CD4-positive, alpha-beta T cell treated with Interleukin-1 beta for 1 hour (primary cell): ENCODE results near the gene CDCA5.

Experiments used
- DNase-seq, 2 donors: peaks; one replicate each; pipeline ENCODE4 v3.0.0-alpha.2; 2020 to 2022

The CDCA5 gene

DNA sequence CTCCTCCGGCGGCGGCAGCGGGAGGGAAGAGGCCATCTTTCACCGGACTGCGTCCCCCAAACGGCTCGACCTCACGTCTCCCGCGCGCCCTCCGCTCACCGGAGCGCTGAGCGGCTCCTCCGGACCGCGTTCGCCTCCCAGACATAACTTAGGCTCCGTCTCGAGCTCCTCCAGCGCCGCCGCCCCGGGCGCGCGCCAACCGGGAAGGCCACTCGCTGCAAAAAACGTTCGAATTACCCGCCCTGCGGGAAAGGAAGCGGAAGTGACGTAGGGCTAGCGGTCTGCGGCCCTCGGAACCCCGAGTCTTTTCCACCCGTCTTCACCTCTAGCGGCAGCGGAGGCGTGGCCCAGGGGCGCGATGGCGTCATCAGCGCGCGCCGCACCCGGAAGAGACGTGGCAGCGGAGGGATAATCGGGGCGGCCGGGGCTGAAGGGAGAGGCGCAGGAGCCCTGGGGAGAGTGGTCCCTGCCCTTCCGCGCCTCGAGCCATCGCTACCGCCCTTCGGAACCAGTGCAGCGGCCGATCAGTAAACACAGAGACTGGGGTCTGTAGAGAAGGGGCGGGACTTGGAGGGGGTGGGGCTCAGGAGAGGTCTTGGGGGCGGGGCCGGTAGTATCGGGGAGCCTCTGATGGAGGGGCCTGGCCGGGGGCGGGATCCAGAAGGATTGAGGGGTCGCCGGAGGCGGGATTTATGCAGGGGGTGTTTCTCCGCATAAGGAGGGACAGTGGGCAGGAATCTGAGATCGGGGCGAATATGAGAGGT lies at the start of gene CDCA5, which contains the start of gene ZFPL1:
Gene CDCA5, minus strand, starts transcription at position 207 of the 764 bp plus-strand sequence. Its CDS starts 62 bp downstream, at position 145.
Gene ZFPL1, plus strand, starts transcription at position 389 of the 764 bp plus-strand sequence. CDS start 477 bp downstream, outside the sequence.
- DNase-seq: peak; percentile 96

DNA sequence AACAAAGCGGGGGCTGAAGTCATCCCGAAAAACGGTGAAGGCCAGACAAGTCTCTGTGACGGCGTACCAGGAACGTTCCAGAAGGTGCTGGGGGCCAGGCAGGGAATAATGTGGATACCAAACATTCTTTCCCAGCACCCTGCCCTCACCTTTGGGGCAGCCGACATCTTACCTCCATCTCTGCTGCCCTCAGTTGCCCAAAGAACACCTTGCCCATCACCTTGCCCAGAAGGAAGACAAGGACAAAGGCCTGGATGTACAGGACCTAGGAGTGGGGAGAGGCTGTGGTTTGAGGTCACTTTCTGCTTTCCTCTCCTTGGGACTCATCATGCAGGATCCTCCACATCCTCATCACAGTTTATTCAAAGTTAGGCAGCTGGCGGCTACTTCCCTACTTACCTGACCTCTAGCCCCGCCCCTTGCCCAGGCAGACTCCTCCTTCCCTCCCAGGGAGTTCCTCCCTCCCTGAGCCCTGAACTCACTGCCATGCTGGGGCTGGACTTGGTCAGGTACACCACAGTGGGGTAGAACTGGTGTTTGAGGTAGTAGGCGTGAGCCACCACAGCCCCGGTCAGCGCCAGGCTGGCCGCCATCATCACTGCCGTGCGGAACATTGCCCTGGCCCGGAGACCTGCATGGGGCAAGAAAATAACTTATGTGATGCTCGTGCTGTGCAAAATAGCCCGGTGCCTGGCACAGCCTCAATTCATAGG lies 49.3 kb upstream of the CDCA5 start:
- peak; percentile 55 to 68 for DNase-seq

GRCh38 chr11:65132238-65132987 lies 48.6 kb upstream of the CDCA5 start:
- DNase-seq: peak in 1 of 2 donors; percentile 63

- DNase-seq: no peak
These were observed 48.0 kb upstream of the CDCA5 start for GRCh38 chr11:65131895-65132237.

DNA sequence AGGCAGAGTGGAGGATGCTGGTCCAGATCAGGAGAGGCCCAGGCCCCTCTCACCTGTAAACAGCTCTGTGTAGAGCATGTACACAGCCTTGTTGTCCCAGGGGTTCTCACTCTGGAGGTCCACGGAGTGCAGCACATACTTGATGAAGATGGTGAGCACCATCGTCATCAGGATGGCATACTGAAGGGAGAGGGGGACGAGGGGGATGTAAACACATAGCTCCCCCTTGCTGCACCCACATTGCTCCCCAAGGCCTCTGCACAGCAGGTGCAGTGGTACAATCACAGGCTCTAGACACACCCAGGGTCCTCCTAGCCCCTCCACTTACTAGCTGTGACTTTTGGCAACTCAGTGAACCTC lies 47.6 kb upstream of the CDCA5 start:
- DNase-seq: no peak

DNA sequence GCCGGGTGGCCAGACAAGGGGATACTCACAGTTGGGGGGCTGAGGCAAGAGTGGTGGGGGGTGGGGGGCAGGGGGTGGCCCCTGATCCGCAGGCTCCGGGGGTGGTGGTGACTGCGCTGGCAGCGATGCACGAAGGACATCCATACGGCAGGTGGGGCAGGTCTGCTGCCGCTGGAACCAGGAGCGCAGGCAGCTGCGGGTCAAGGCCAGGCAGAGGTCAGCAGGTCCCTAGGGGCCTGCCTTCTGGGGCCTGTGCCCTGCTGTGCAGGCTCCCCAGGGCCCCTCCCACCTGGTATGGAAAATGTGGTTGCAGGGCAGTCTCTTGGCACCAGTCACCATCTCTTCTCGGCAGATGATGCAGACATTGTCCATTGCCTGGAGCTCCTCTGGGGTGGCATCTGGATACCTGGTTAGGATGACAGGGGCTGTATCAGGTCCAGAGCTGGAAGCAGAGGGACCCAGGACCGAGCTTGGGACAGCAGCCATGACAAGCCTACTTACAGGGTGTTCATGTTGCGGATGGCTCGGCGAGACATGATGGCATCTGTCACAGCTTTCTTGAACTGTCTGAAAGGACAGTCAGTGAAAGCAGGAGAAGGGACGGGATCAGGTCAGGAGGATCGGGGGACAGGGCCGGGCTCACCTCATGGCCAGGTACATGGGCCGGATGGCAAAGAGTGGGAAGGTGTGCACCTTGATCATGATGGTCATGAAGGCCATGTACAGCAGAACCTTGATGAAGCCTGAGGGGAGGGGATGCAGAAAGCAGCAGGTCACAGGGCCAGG lies 47.0 kb upstream of the CDCA5 start:
- no peak for DNase-seq

GRCh38 chr11:65129649-65130441 lies 46.0 kb upstream of the CDCA5 start:
- DNase-seq: peak in 1 of 2 donors; percentile 43

- DNase-seq: no peak
These were observed 44.6 kb upstream of the CDCA5 start for GRCh38 chr11:65128182-65129145.

DNA sequence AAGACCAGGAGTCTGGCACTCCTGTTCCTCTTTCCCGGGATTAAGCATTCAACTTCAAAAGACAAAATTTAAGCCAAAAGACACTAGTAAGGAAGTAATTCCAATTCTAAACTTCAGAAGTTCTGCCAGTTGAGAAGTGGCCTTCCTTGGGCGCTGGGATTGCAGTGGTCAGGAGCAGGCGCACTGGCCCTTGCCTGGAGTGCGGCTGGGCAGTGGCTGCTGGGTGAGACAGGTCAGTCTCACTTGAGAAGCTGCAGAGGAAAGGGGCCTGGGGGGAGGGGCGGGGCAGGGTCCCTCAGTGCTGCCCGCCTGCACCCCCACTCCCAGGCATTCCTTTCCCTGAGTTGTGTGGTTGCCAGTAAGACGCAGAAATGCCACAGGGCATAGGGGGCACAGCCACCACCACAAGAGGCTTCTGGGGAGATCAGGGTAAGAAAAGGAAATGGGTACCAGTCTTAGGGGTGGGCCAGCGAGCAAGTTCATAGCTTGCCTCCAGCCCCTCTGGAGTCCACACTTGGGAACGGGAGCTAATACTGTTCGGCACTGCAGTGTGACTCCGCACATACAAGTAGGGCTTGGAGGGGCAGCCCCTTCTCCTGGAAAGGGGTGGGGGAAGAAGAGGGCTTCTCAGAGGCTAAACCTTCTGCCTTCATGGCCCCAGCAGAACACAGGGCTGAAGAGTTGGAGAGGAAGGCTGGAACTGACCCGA lies 43.8 kb upstream of the CDCA5 start:
- no peak for DNase-seq

- DNase-seq: no peak
These were observed 42.9 kb upstream of the CDCA5 start for GRCh38 chr11:65126624-65127274.

- DNase-seq: no peak
These were observed 41.6 kb upstream of the CDCA5 start for GRCh38 chr11:65125197-65126056.

- no peak for DNase-seq
These were observed 40.8 kb upstream of the CDCA5 start for GRCh38 chr11:65124480-65125196.

- peak; percentile 99 for DNase-seq
These were observed 38.2 kb upstream of the CDCA5 start, which contains the start of the genes FAU and MRPL49 for GRCh38 chr11:65121865-65122696. Gene FAU, minus strand, starts transcription at chr11:65122134. Its CDS starts 321 bp downstream, at chr11:65121813. Gene MRPL49, plus strand, starts transcription at chr11:65122321. Its CDS starts 26 bp downstream, at chr11:65122347.

GRCh38 chr11:65121447-65121864 lies 37.6 kb upstream of the CDCA5 start:
- peak; percentile 49 for DNase-seq

GRCh38 chr11:65120831-65121230 lies 37.0 kb upstream of the CDCA5 start:
- no peak for DNase-seq

- DNase-seq: no peak
These were observed 35.8 kb upstream of the CDCA5 start for GRCh38 chr11:65119670-65119995.
